CD4-positive, alpha-beta T cell treated with Interleukin-6 at 100 ng/mL for 8 hours (primary cell): ENCODE measurements around the gene HP1BP3.

Source experiments
- DNase-seq: peaks from one replicate; pipeline ENCODE4 v3.0.0-alpha.2; 2020; ENCODE audit warnings: mixed read lengths, low spot score

Gene HP1BP3

DNA sequence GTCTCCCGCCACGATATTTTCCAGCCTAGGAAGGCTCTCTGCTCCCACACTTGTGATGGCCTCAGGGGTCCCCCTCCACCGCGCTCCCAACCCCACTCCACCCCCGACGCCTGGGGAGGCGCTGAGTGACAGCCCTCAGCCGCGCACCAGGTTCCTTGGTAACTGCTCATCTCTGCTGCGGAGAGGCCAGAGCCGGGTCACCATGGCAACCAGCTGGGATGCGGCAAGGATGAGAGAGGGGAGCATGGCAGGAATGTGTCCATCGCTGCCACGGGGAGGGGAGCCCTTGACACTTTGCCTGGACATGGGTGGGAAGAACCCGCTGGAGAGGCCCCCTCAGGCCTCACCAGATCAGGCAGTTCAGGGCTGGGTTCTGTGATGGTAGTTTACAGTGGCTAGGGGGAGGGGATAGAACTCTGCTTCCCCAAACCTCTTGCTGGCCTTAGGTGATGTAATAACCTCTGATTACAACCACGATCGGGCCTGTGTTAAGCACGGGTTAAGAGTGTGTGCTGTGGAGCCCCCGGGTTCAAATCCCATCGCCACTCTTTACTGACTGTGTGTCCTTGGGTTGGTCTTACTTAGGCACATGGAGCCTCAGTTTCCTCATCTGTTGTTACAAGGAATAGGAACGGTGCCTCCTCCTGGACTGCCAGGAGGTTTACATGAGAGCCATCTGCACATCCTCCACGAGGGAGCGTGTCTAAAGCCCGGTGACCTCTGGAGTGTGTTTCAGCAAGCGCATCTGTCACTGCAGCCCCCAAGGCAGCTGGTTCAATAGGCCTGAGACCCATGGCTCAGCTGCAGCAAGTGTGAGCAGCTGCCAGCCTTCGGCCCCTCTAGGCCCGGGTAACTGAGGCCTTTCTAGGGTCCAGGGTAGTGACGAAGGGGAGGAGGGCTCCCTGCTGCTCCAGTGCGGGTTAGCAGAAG, 75.6 kb downstream of the HP1BP3 start:
- no peak for DNase-seq

DNA sequence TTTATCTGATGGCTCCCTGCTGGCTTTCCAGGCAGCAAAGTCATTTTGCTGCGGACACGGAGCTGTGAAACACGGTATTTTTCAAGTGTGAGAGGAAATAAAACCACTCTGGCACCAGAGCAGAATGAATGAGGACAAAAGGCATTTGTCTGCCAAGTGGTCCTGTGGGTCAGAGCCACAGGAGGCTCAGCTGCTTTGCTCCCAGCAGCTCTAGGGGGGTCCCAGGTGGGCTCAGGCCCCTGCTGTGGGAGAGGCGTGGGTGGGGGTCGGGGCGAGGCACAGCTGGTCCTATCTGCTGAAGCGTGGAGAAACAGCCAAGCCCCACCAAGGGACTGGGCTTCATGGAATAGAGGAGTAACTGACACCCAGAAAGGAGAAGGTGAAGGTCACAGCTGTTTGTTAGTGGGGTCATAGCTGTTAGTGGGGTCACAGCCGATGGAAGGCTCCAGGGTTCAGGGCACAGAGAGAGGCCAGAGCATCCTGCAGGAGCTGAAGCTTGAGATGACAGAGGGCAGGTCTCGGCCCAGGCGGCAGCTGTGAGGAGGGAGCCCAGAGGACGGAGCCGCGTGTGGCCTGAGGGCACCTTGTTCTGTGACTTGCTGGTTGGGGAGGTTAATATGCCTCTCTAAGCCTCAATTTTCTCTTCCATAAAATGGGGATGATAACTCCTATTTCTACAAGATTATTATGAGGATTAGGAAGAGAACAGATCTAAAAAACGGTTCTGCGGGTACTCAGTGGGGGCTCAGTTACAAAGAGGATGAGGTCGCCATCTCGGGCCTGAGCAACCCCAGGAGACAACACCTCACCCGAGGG, 76.4 kb downstream of the HP1BP3 start:
- DNase-seq: no peak

DNA sequence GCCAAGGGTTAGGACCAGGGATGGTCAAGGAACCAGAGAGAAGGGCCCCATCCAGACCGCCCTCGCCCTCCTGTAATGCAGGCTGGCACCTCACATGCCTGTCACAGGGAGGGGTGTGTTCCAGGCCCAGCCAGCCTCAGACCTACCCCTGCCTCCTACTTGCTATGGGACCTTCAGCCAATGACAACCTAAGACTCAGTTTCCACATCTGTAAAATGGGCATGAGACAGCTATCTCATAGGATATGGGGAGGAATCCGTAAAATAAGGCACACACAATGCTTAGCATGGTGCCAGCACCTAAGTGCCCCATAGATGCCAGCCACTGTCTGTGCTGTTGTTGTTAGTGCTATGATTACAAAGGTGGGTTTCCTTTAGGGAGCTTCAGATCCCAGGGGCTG, 77.2 kb downstream of the HP1BP3 start:
- DNase-seq: no peak

GRCh38 chr1:20708891-20709290, 78.2 kb downstream of the HP1BP3 start:
- DNase-seq: no peak

- no peak for DNase-seq
Observed at GRCh38 chr1:20708057-20708456, 79.0 kb downstream of the HP1BP3 start.

GRCh38 chr1:20706841-20707240, 80.3 kb downstream of the HP1BP3 start:
- DNase-seq: no peak

DNA sequence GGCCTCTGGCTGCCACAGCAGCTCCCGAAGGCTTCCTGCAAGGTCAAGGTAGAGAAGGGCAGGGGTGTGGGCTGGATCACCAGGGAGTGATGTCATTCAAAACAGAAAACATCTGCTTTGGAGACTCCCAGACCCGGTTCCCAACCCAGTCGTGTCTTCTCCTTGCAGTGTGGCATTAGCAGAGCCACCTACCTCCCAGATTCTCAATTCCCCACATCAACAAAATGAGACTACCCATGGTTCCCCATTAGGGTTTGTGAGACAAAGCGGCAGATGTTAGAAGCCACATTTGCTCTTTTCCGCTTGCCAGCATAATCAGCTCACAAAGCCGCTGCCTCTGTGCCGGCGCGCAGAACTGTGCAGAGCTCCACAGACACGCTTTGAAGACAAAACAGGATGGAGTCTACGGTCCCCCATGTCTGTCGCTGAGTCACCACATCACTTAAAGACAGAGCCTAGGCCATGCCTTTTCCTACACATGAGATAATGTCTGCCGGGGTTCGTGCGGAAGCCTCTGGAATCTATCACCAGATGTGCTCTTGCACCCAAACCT, 81.8 kb downstream of the HP1BP3 start:
- no peak for DNase-seq

GRCh38 chr1:20704390-20705202, 82.5 kb downstream of the HP1BP3 start:
- no peak for DNase-seq

DNA sequence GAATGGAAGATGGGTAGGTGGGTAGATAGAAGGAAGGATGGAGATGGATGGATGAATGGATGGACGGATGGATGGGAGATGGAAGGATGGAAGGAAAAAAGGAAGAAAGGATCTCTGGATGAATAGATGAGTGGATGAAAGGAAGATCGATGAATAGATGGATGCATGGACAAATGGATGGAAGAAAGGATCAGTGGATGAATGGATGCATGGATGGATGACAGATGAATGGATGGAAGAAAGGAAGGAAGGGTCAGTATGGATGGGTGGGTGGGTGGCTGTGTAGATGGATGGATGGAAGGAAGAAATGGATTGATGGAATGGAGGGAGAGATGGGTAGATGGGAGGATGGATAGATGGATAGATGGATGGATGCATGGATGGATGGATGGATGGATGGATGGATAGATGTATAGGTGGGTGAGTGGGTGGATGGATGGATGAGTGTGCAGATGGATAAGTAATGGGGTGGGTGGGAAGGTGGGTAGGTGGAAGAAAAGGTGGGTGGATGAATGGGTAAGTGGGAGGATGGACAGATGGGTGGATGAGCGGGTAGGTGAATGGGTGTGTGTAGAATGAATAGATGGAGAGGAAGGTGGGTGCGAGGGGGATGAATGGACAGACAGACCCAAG, 83.9 kb downstream of the HP1BP3 start:
- DNase-seq: no peak

GRCh38 chr1:20702416-20702815, 84.7 kb downstream of the HP1BP3 start:
- no peak for DNase-seq

DNA sequence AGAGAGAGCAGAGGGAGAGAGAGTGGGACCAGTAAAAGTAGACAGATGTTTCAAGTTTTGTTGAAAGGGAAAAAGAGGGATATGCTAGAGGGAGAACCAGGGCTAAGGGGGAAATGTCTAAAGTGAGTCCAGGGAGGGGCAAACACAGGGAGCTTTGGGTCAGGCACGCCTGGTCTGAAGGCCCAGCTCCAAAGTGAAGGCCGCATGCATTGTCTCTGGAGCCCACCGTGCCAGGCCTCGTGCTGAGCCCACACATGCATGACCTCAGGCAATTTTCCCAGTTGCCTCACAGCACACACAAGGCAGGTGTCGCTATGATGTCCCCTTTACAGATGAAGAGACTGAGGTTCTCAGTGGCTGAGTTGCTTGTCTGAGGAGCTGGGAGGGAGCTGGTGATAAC, 85.3 kb downstream of the HP1BP3 start:
- DNase-seq: no peak

- no peak for DNase-seq
Observed at GRCh38 chr1:20701446-20701845, 85.7 kb downstream of the HP1BP3 start.

GRCh38 chr1:20700636-20701215, 86.4 kb downstream of the HP1BP3 start:
- DNase-seq: no peak

- no peak for DNase-seq
Observed at GRCh38 chr1:20699558-20699957, 87.5 kb downstream of the HP1BP3 start.

DNA sequence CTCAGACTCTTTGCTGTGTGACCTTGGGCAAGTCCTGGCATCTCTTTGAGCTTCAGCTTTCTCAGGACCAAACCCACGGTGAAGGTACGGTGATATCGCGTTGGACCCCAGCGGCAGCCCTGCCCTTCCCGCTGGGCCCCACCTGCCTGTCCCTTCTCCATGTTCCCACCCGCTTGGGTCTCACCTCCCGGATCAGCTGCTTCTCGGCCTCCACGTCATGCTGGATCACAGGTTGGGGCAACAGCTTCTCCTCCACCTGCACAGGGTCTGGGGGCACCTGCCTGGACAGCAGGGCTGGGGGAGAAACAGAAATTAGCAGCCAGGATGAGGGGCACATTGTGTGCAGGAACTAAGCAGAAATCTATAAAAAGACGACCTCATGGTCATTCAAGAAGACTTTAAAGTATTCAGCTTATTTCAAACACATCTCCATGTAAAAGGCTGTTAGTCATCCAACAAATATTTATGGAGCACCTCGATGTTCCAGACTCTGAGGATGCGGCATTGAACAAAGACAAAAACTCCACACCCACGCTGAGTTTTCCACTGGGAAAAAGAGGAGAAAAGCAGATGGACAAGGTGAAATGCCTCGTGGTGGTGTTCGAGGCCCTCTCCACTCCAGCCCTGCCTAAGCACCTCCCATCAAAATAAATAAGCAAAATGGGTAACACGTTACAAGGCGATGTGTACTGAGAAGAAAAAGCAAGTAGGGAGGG, 88.8 kb downstream of the HP1BP3 start:
- no peak for DNase-seq

DNA sequence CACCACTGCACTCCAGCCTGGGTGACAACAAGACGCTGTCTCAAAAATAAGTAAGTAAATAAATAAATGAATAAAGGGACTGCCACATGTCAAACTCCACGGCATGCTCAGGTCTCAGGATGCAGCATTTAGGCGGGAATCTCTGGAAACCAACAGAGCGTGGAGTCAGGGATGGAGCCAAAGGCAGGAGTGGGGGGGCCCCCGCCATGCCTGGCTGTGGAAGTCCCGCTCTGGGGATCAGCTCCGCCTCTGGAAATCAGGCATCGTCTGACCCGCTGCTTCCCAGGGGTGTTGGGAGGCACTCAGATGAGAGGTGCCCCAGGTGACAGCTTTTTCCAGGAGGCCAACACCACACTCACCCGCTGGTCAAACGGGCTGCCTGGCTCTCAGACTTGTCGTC, 89.5 kb downstream of the HP1BP3 start:
- no peak for DNase-seq

DNA sequence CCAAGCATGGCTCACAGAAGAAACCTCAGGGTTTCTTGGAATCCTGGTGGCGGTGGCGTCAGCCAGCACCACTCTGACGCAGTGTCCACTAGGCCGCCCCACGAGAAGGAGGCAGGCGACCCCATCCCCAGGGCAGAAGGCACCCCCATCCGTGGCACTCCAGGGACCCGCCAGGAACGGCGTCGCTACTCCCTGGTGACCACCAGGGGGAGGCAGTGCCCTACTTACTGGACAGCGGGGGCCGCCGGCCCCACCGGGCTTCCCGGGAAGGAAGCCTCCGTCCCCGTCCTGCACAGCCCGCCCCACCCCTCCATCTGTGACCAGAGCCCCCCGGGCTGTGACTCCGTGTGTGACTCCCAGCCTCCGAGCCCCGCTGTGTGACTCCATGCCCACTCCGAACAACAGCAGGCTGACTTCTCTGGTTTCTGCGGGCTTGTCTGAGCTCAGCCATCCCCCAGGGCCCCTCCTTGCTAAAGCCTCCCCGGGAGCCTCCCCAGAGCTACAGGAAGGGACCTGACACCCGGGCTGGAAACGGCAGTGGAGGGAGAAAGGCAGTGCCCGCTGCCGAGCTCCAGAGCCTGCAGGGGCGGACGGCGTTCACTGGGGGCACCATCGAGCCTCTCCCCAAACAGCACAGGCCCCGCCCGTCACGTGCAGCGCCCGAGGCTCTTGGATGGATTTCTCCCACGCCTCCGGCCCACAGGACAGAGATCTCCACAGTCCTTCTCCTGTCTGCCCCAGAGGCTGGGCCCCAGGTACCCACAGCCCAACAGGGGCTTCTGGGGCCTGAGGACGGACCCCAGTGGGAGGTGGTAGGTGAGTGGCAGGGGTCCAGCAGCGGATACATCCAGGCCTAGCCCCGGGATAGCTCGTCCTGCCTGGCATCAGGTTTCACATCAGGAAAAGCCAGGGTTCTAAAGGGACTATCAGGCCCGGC, 90.4 kb downstream of the HP1BP3 start:
- DNase-seq: peak; percentile 64

GRCh38 chr1:20695515-20695914, 91.6 kb downstream of the HP1BP3 start:
- DNase-seq: no peak

- DNase-seq: no peak
Observed at GRCh38 chr1:20693623-20694022, 93.5 kb downstream of the HP1BP3 start.
